K562 (cell line): ENCODE results near the gene SPTLC3. TPM values are rescaled to one million over a fixed set of nuclear protein-coding genes. Genes with fewer than 3 reads are reported as not detected.

Source experiments
- ATAC-seq: fragments of 200-7000 bp; cut with Tn5 transposase; 3 replicates; pipeline ENCODE4 v1.9.1; 2020; ENCODE audit warnings: moderate library complexity
- BruUV-seq: library from RNA; stranded (reverse); fragments of 400-500 nt; replicated peaks from 2 replicates; lab custom pipeline; 2021; lab: Mats Ljungman, UMichigan
- CTCF ChIA-PET: fragments of 300-600 bp; formaldehyde crosslinking; extraction: SDS; loops from one replicate; lab custom pipeline; 2021; ENCODE audit warnings: low intra/inter-chr PET ratio; lab: Yijun Ruan, JAX
- POLR2A ChIA-PET: fragments of 300-600, 350-650 bp; sonication (Branson Sonifier 250); formaldehyde crosslinking; extraction: SDS; loops from one replicate; lab custom pipeline; 2021; ENCODE audit warnings: antibody characterized with exemption, inconsistent platforms; lab: Yijun Ruan, JAX
- DNase-seq, 4 experiments: peaks; one replicate each; pipeline versions ENCODE4 v3.0.0 to v3.0.0-alpha.2; 2011 to 2018; ENCODE audit warnings: low spot score in 3 of 4, mixed read lengths in 3 of 4; ENCODE audit errors: extremely low read depth in 1 of 4
- FAIRE-seq: peaks from 2 replicates; lab custom pipeline; 2011; peaks lifted over from hg19 to GRCh38; lab: Jason Lieb, UNC
- H2AFZ ChIP-seq: 2 replicates; pipeline ENCODE4 v1.6.0; 2011; ENCODE audit warnings: low read depth, low read length, control low read depth, inconsistent platforms
- H3K27ac ChIP-seq: fragments of 200-600 bp; 3 replicates; pipeline ENCODE4 v1.8.0; 2011; ENCODE audit warnings: low read depth, mild to moderate bottlenecking, control low read depth, inconsistent platforms, low read length, moderate library complexity, mixed read lengths; ENCODE audit errors: extremely low read depth
- H3K27me3 ChIP-seq, 2 experiments: fragments of 300-600 bp in 1 of 2; 2 replicates in 1 of 2; 3 replicates in 1 of 2; pipeline versions ENCODE4 v1.6.0 to v1.8.0; 2011; ENCODE audit warnings: inconsistent platforms in 2 of 2, low read length in 2 of 2, mild to moderate bottlenecking in 1 of 2, mixed read lengths in 1 of 2, moderate library complexity in 1 of 2; ENCODE audit not compliant: control insufficient read depth in 2 of 2, insufficient read depth in 2 of 2
- H3K36me3 ChIP-seq: fragments of 300-600 bp; 3 replicates; pipeline ENCODE4 v1.8.0; 2011; ENCODE audit warnings: mild to moderate bottlenecking, low read length, inconsistent platforms; ENCODE audit not compliant: control insufficient read depth, insufficient read depth
- H3K4me1 ChIP-seq, 2 experiments: fragments of 200-600 bp in 1 of 2; replicated peaks in 1 of 2; 2 replicates in 1 of 2; 3 replicates in 1 of 2; pipeline versions ENCODE4 v1.5.1 to v1.8.0; 2011; ENCODE audit warnings: inconsistent platforms in 2 of 2, low read length in 2 of 2, mild to moderate bottlenecking in 1 of 2, mixed read lengths in 1 of 2, moderate library complexity in 1 of 2; ENCODE audit not compliant: control insufficient read depth in 2 of 2, insufficient read depth in 2 of 2
- H3K4me2 ChIP-seq: 2 replicates; pipeline ENCODE4 v1.6.1; 2011; ENCODE audit warnings: low read length, control low read depth, inconsistent platforms, mixed read lengths; ENCODE audit not compliant: insufficient read depth
- H3K4me3 ChIP-seq: fragments of 200-600 bp; sonication (generic), shearing (Covaris generic); 2 replicates; pipeline ENCODE4 v1.5.1; 2016; ENCODE audit warnings: control low read depth, inconsistent platforms
- H3K79me2 ChIP-seq: fragments of 200-600 bp; 3 replicates; pipeline ENCODE4 v1.8.0; 2011; ENCODE audit warnings: low read length, inconsistent platforms; ENCODE audit not compliant: control insufficient read depth, insufficient read depth
- H3K9ac ChIP-seq, 2 experiments: 2 replicates each; pipeline versions ENCODE4 v1.6.0 to v1.6.1; 2011; ENCODE audit warnings: low read depth in 2 of 2, low read length in 2 of 2, control low read depth in 1 of 2, inconsistent platforms in 1 of 2, mild to moderate bottlenecking in 1 of 2, mixed read lengths in 1 of 2; ENCODE audit not compliant: insufficient read depth in 1 of 2
- H3K9me1 ChIP-seq: one replicate; pipeline ENCODE4 v1.6.0; 2011; ENCODE audit warnings: inconsistent platforms, mild to moderate bottlenecking, low read length, moderate library complexity; ENCODE audit not compliant: control insufficient read depth, insufficient read depth
- H3K9me3 ChIP-seq: replicated peaks from 2 replicates; pipeline ENCODE4 v1.5.1; 2011; ENCODE audit warnings: low read depth, low read length, inconsistent platforms; ENCODE audit not compliant: control insufficient read depth, insufficient read depth
- H4K20me1 ChIP-seq: replicated peaks from 2 replicates; pipeline ENCODE4 v1.6.1; 2011; ENCODE audit warnings: low read length, inconsistent platforms, mixed read lengths; ENCODE audit not compliant: control insufficient read depth, insufficient read depth
- CREB1 ChIP-seq, 2 experiments: sonication (generic) in 1 of 2; formaldehyde crosslinking in 1 of 2; IDR thresholded peaks; 2 replicates each; pipeline versions ENCODE4 v1.6.1 to v1.8.0; 2012 to 2022; ENCODE audit warnings: inconsistent platforms in 1 of 2, mild to moderate bottlenecking in 1 of 2, missing genetic modification reagents in 1 of 2, moderate library complexity in 1 of 2
- E4F1 ChIP-seq: fragments of 250-450 bp; sonication (Bioruptor Pico); IDR thresholded peaks from 2 replicates; pipeline ENCODE4 v1.5.0; 2021; ENCODE audit warnings: mild to moderate bottlenecking, borderline replicate concordance
- ELK3 ChIP-seq: fragments of 450-650 bp; formaldehyde crosslinking; IDR thresholded peaks from 2 replicates; pipeline ENCODE4 v1.4.0; 2020; ENCODE audit warnings: mild to moderate bottlenecking
- GTF3C2 ChIP-seq: IDR thresholded peaks from 3 replicates; pipeline ENCODE4 v1.6.1; 2011; ENCODE audit warnings: borderline replicate concordance, mild to moderate bottlenecking, moderate library complexity; ENCODE audit not compliant: insufficient read length; ENCODE audit errors: extremely low read depth
- HDAC6 ChIP-seq: IDR thresholded peaks from 2 replicates; pipeline ENCODE4 v1.6.1; 2012; ENCODE audit warnings: low read depth, mild to moderate bottlenecking, control low read depth, inconsistent platforms, low read length, moderate library complexity
- MLLT1 ChIP-seq, 2 experiments: fragments of 450-650 bp; IDR thresholded peaks; 2 replicates each; pipeline ENCODE4 v1.6.1; 2016
- PCBP1 ChIP-seq: fragments of 200-400 bp; formaldehyde crosslinking; IDR thresholded peaks from 2 replicates; pipeline ENCODE4 v1.6.1; 2018; ENCODE audit warnings: mild to moderate bottlenecking, low read depth, low read length; ENCODE audit not compliant: poor library complexity, severe bottlenecking
- RCOR1 ChIP-seq, 2 experiments: IDR thresholded peaks; 2 replicates each; pipeline ENCODE4 v1.6.1; 2012; ENCODE audit warnings: low read depth in 2 of 2, low read length in 2 of 2, borderline replicate concordance in 1 of 2, improper control_type of control experiment in 1 of 2
- SIRT6 ChIP-seq: IDR thresholded peaks from one replicate; pipeline ENCODE4 v1.6.1; 2012; ENCODE audit warnings: low read depth, mild to moderate bottlenecking, control low read depth, inconsistent platforms, low read length, moderate library complexity
- TCF7 ChIP-seq: sonication (generic); IDR thresholded peaks from 2 replicates; pipeline ENCODE4 v1.6.1; 2016; ENCODE audit warnings: antibody characterized with exemption, borderline replicate concordance
- WGBS: fragments of 100-300 bp; shearing (Covaris generic); methylation state at CpG from one replicate; pipeline ENCODE4 v1.1.6; 2016; ENCODE audit warnings: low coverage, mixed read lengths; ENCODE audit not compliant: insufficient coverage; ENCODE audit errors: missing lambda C conversion rate; 5-methylcytosine and 5-hydroxymethylcytosine counted together
- in situ Hi-C: fragments of 300-500 bp; cut with MboI; formaldehyde crosslinking; loops from 4 replicates; pipeline ENCODE4 v1.15.0; 2018; ENCODE audit warnings: inconsistent platforms, mixed read lengths
- intact Hi-C: fragments of 100-400 bp; cut with micrococcal nuclease; formaldehyde crosslinking; loops from 2 replicates; pipeline ENCODE4 v1.14.2; 2022
- polyA plus RNA-seq, 8 experiments: library from polyadenylated mRNA; depleted of rRNA in 4 of 8; stranded (reverse) in 5 of 8; unstranded in 3 of 8; fragments of >200 nt; fragmentation: Nextera tagmentation in 2 of 8; fragmentation: Illumina TruSeq in 1 of 8; extraction: Ambion mirVana in 2 of 8; extraction: Trizol in 1 of 8; gene quantifications; 2 replicates each; pipeline versions ENCODE4 v1.2.1 to v1.2.3, GENCODE V29; 2011 to 2014; ENCODE audit warnings: inconsistent platforms in 1 of 8, missing spikeins in 1 of 8
- total RNA-seq, 7 experiments: library from RNA; depleted of rRNA in 6 of 7; stranded (reverse); fragments of >200 nt in 6 of 7; fragmentation: Illumina TruSeq in 2 of 7; extraction: Trizol in 2 of 7; gene quantifications; 2 replicates each; pipeline versions ENCODE4 v1.2.1 to v1.2.3, GENCODE V29; 2011 to 2021; ENCODE audit warnings: low replicate concordance in 1 of 7

SPTLC3 gene
- total and polyA plus RNA-seq, 9 of the 15 experiments (the other 6 are each of a cell fraction or from before 2014, with no cell fraction given), result not detected

- Histone ChIP-seq H3K79me2 (no peaks in the 10 kb centered on the region), H3K9me1 (no peaks in the 10 kb centered on the region), H2AFZ (no peak overlapping the region), H4K20me1 (no peaks in the 10 kb centered on the region), H3K36me3 (no peaks in the 10 kb centered on the region), H3K27ac (no peak overlapping the region), H3K27me3 (no peaks in the 10 kb centered on the region)
- in situ Hi-C loops, result no loop called here
- no peak for DNase-seq
- no peak for ATAC-seq
- FAIRE-seq, result no peak
- intact Hi-C loops, result no loop called here
- no peak for TF ChIP-seq HDAC6
- no peak for TF ChIP-seq GTF3C2
- no peak for TF ChIP-seq E4F1 (CRISPR knock-in tag)
- TF ChIP-seq MLLT1 (IDR thresholded peaks at IDR 0.05), result no peak
- TF ChIP-seq ELK3 (CRISPR knock-in tag), result no peak
- TF ChIP-seq PCBP1, result no peak
- TF ChIP-seq TCF7, result no peak
- no peak for TF ChIP-seq SIRT6
- TF ChIP-seq RCOR1 (IDR thresholded peaks at IDR 0.05; ENCODE audit: borderline replicate concordance in 1 of 2, low read depth in 2 of 2, low read length in 2 of 2), result no peak
- no peak for TF ChIP-seq CREB1 (IDR thresholded peaks at IDR 0.05)
- no peak for TF ChIP-seq CREB1 (CRISPR knock-in tag; IDR thresholded peaks at IDR 0.05)
- TF ChIP-seq, all 486 proteins: peak for 0
- ChIA-PET POLR2A (no interaction called here), CTCF (no interaction called here)
- 0% methylated on average over 1 of the region's 2 CpGs for WGBS
- no TSS peak for BruUV-seq
- H3K9ac ChIP-seq, result no peak overlapping the region
- no peak overlapping the region for H3K4me2 ChIP-seq
- H3K4me3 ChIP-seq, result no peak overlapping the region
- no peaks in the 10 kb centered on the region for H3K9me3 ChIP-seq
- H3K4me1 ChIP-seq, result no peaks in the 10 kb centered on the region
Observed at GRCh38 chr20:12962895-12963294, 45.9 kb upstream of the SPTLC3 start.
